ENCODE results near the gene CERCAM. TPM values are rescaled to one million over a fixed set of nuclear protein-coding genes. Genes with fewer than 3 reads are reported as not detected.
A peak's percentile ranks its signal among the peaks of the same experiment; 100 is the strongest.
"Not testable (repeated sequence)": the region's sequence is repeated elsewhere in the genome, so short reads cannot be mapped to it uniquely, and the experiment has no call there.

Gene CERCAM
- total and polyA plus RNA-seq, 4 donors: 27.5 to 74.1 (median 40.5) TPM

- Histone ChIP-seq H3K36me3 (ENCODE audit: control insufficient read depth, insufficient read depth, low read length) (peaks cover 2% of the 10 kb centered on the region), H3K27me3 (ENCODE audit: control insufficient read depth, insufficient read depth, low read length) (no peaks in the 10 kb centered on the region), H3K4me3 (ENCODE audit: low read depth, low read length) (no peak overlapping the region), H3K27ac (ENCODE audit: low read depth, low read length) (no peak overlapping the region), H3K4me1 (ENCODE audit: control insufficient read depth, insufficient read depth, low read length) (peaks cover 52% of the 10 kb centered on the region), H3K9me3 (ENCODE audit: control insufficient read depth, insufficient read depth, low read length) (no peaks in the 10 kb centered on the region)
- DNase-seq (ENCODE audit: low read depth in 4 of 6, low spot score in 6 of 6): no peak
- 49% methylated on average over 14 of the region's 20 CpGs for WGBS (ENCODE audit: insufficient coverage)
Observed at GRCh38 chr9:128405077-128405779, 15.4 kb upstream of the CERCAM start.

DNA sequence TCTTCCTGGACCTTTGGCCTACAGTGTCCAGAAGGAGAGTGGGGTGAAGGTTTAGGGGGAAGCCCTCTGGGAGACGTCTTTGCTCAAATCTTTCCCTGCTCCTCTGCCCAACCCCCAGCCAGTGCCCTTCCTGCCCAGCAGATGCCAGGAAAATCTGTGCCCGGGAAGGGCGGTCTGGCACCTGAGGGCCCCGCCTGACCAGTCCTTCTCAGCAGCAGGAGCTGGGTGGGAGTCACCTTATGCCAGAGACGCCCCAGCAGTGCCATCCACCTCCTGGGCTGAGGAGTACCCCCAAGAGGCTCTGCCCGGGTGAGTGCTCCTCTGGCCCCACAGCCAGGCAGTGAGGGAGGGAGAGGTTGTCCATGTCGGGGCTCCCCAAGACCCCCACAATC, 14.9 kb upstream of the CERCAM start:
- DNase-seq (ENCODE audit: low read depth in 4 of 6, low spot score in 6 of 6): no peak
- Histone ChIP-seq H3K27ac (ENCODE audit: low read depth, low read length) (no peak overlapping the region), H3K9me3 (ENCODE audit: control insufficient read depth, insufficient read depth, low read length) (no peaks in the 10 kb centered on the region), H3K4me1 (ENCODE audit: control insufficient read depth, insufficient read depth, low read length) (peaks cover 52% of the 10 kb centered on the region), H3K27me3 (ENCODE audit: control insufficient read depth, insufficient read depth, low read length) (no peaks in the 10 kb centered on the region), H3K4me3 (ENCODE audit: low read depth, low read length) (no peak overlapping the region), H3K36me3 (ENCODE audit: control insufficient read depth, insufficient read depth, low read length) (no peaks in the 10 kb centered on the region)
- 72% methylated on average over 6 of the region's 7 CpGs for WGBS (ENCODE audit: insufficient coverage)

DNA sequence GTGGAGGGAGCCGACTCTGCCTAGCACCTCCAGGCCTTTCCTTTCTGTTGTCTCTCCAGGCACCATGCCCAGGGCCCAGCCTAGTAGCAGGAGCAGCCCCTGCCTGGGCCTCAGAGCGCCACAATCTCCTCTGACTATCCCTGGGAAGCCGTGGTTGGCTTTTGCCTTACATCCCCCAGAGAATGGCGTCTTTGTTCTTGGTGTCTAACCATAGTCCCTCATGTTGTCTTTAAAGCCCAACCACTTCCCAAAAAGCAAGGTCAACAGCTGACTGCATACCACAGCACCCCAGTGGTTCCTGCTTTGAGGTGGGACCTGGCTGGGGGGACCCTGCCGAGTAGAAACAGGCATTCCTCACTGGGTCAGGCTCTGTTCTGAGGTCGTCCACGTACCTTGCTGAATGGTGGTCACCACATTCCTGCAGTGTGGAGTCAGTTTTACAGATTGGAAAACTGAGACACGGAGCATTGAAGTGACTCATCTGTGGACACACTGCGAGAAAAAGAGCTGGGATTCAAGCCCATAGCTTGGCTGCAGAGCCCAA, 13.7 kb upstream of the CERCAM start:
- H3K27ac ChIP-seq (ENCODE audit: low read depth, low read length): no peak overlapping the region
- peak in 1 of 6 donors; percentile 42 for DNase-seq (ENCODE audit: low read depth in 4 of 6, low spot score in 6 of 6)

GRCh38 chr9:128408963-128409431, 11.7 kb upstream of the CERCAM start:
- no peak overlapping the region for H3K4me3 ChIP-seq (ENCODE audit: low read depth, low read length)
- no peaks in the 10 kb centered on the region for H3K36me3 ChIP-seq (ENCODE audit: control insufficient read depth, insufficient read depth, low read length)
- H3K9me3 ChIP-seq (ENCODE audit: control insufficient read depth, insufficient read depth, low read length): no peaks in the 10 kb centered on the region
- H3K27ac ChIP-seq (ENCODE audit: low read depth, low read length): peak overlapping the region; percentile 29
- no peaks in the 10 kb centered on the region for H3K27me3 ChIP-seq (ENCODE audit: control insufficient read depth, insufficient read depth, low read length)
- peak in 2 of 6 donors; percentile 48 to 74 for DNase-seq (ENCODE audit: low read depth in 4 of 6, low spot score in 6 of 6)
- peaks cover 66% of the 10 kb centered on the region for H3K4me1 ChIP-seq (ENCODE audit: control insufficient read depth, insufficient read depth, low read length)
- WGBS (ENCODE audit: insufficient coverage): 7% methylated on average over 20 of the region's 26 CpGs

More for the DNA sequence above, 13.7 kb upstream of the CERCAM start:
- Histone ChIP-seq H3K4me3 (ENCODE audit: low read depth, low read length) (no peak overlapping the region), H3K9me3 (ENCODE audit: control insufficient read depth, insufficient read depth, low read length) (no peaks in the 10 kb centered on the region), H3K36me3 (ENCODE audit: control insufficient read depth, insufficient read depth, low read length) (no peaks in the 10 kb centered on the region), H3K4me1 (ENCODE audit: control insufficient read depth, insufficient read depth, low read length) (peaks cover 60% of the 10 kb centered on the region), H3K27me3 (ENCODE audit: control insufficient read depth, insufficient read depth, low read length) (no peaks in the 10 kb centered on the region)
- WGBS (ENCODE audit: insufficient coverage): 66% methylated on average over 8 of the region's 9 CpGs

GRCh38 chr9:128409450-128409849, 11.2 kb upstream of the CERCAM start:
- Histone ChIP-seq H3K27ac (ENCODE audit: low read depth, low read length) (no peak overlapping the region), H3K9me3 (ENCODE audit: control insufficient read depth, insufficient read depth, low read length) (no peaks in the 10 kb centered on the region), H3K4me3 (ENCODE audit: low read depth, low read length) (no peak overlapping the region), H3K27me3 (ENCODE audit: control insufficient read depth, insufficient read depth, low read length) (no peaks in the 10 kb centered on the region), H3K4me1 (ENCODE audit: control insufficient read depth, insufficient read depth, low read length) (peaks cover 61% of the 10 kb centered on the region), H3K36me3 (ENCODE audit: control insufficient read depth, insufficient read depth, low read length) (no peaks in the 10 kb centered on the region)
- WGBS (ENCODE audit: insufficient coverage): 74% methylated on average over 5 of the region's 8 CpGs
- no peak for DNase-seq (ENCODE audit: low read depth in 4 of 6, low spot score in 6 of 6)

DNA sequence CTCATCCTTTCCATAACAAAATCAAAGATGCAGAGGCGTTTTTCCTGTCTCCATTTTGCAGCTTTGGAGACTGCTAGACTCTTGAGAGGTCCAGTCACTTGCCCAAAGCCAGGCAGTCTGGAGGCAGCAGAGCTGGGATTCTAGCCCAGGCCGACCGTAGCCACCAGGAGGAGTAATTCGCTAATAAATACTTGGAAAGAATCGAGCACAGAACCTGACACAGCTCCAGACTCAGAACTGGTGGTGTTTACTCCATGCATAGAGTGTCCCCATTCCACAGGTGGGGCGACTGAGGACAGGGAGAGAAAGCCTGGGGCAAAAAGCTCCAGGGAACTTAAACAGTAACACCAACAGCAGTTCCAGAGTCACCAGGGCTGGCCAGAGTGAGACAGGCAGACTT, 10.7 kb upstream of the CERCAM start:
- WGBS (ENCODE audit: insufficient coverage): 26% methylated on average over 5 of the region's 6 CpGs
- Histone ChIP-seq H3K4me1 (ENCODE audit: control insufficient read depth, insufficient read depth, low read length) (peaks cover 56% of the 10 kb centered on the region), H3K4me3 (ENCODE audit: low read depth, low read length) (no peak overlapping the region), H3K27me3 (ENCODE audit: control insufficient read depth, insufficient read depth, low read length) (no peaks in the 10 kb centered on the region), H3K36me3 (ENCODE audit: control insufficient read depth, insufficient read depth, low read length) (no peaks in the 10 kb centered on the region), H3K9me3 (ENCODE audit: control insufficient read depth, insufficient read depth, low read length) (no peaks in the 10 kb centered on the region), H3K27ac (ENCODE audit: low read depth, low read length) (no peak overlapping the region)
- peak in 1 of 6 donors; percentile 63 for DNase-seq (ENCODE audit: low read depth in 4 of 6, low spot score in 6 of 6)

- Histone ChIP-seq H3K4me3 (ENCODE audit: low read depth, low read length) (no peak overlapping the region), H3K4me1 (ENCODE audit: control insufficient read depth, insufficient read depth, low read length) (peaks cover 43% of the 10 kb centered on the region), H3K9me3 (ENCODE audit: control insufficient read depth, insufficient read depth, low read length) (no peaks in the 10 kb centered on the region), H3K36me3 (ENCODE audit: control insufficient read depth, insufficient read depth, low read length) (no peaks in the 10 kb centered on the region), H3K27ac (ENCODE audit: low read depth, low read length) (no peak overlapping the region), H3K27me3 (ENCODE audit: control insufficient read depth, insufficient read depth, low read length) (no peaks in the 10 kb centered on the region)
- 59% methylated on average over 11 of the region's 11 CpGs for WGBS (ENCODE audit: insufficient coverage)
- DNase-seq (ENCODE audit: low read depth in 4 of 6, low spot score in 6 of 6): no peak
Observed at GRCh38 chr9:128411364-128412119, 9.1 kb upstream of the CERCAM start.

DNA sequence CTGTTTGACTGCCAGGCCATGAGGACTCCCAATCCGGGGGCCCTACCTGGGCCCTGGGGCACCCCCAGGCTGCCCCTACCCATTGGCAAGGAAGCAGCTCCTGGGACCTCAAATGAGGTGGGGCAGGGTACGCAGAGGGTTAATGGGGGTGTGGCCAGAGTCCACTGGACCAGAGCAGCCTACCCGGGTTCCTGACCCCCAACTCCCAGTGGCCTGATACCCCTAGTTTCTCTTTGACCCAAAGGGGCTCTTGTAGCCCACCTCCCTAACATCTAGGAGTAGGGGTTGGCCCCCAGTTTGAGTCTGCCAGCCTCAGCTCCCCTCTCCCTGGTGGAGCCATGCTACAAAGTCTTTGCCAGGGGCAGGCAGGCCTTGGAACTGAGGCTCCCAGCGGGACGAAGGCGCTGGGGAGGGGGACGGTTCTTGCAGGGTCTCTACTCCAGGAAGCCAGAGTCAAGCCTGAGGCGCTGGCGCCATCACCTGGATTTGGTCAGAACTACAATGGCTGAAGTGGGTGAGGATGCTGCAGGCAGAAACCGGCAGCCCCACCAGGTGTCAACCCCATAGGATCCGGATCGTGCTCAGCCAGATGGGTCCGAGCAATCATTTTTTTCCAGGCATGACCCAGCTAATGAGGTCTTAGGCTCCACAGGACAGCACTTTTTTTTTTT, 8.4 kb upstream of the CERCAM start:
- Histone ChIP-seq H3K4me3 (ENCODE audit: low read depth, low read length) (no peak overlapping the region), H3K9me3 (ENCODE audit: control insufficient read depth, insufficient read depth, low read length) (no peaks in the 10 kb centered on the region), H3K27ac (ENCODE audit: low read depth, low read length) (no peak overlapping the region), H3K4me1 (ENCODE audit: control insufficient read depth, insufficient read depth, low read length) (peaks cover 37% of the 10 kb centered on the region), H3K36me3 (ENCODE audit: control insufficient read depth, insufficient read depth, low read length) (no peaks in the 10 kb centered on the region), H3K27me3 (ENCODE audit: control insufficient read depth, insufficient read depth, low read length) (no peaks in the 10 kb centered on the region)
- peak in 4 of 6 donors; percentile 71 to 93 (median 82) for DNase-seq (ENCODE audit: low read depth in 4 of 6, low spot score in 6 of 6)
- WGBS (ENCODE audit: insufficient coverage): 16% methylated on average over 9 of the region's 13 CpGs

DNA sequence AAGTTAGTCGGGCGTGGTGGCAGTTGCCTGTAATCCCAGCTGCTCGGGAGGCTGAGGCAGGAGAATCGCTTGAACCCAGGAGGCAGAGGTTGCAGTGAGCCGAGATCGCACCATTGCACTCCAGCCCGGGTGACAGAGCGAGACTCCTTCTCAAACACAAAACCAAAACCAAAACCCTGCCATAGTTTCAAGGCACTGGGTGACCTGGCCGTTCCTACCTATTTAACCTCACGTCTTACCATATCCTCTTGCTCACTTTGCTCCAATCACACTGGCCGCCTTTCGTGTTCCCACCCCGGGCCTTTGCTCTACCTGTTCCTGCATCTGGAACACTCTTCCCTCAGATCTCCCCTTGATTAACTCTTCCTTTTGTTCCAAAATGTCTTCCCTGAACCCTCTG, 6.9 kb upstream of the CERCAM start:
- WGBS (ENCODE audit: insufficient coverage): 96% methylated on average over 13 of the region's 13 CpGs
- not testable (repeated sequence) for H3K4me3 ChIP-seq (ENCODE audit: low read depth, low read length); H3K9me3 ChIP-seq (ENCODE audit: control insufficient read depth, insufficient read depth, low read length); H3K27ac ChIP-seq (ENCODE audit: low read depth, low read length); DNase-seq (ENCODE audit: low read depth in 4 of 6, low spot score in 6 of 6); H3K36me3 ChIP-seq (ENCODE audit: control insufficient read depth, insufficient read depth, low read length); H3K27me3 ChIP-seq (ENCODE audit: control insufficient read depth, insufficient read depth, low read length)
- peaks cover 30% of the 10 kb centered on the region for H3K4me1 ChIP-seq (ENCODE audit: control insufficient read depth, insufficient read depth, low read length)

All from spinal cord (tissue), 10 donors.